CD8-positive, alpha-beta memory T cell (primary cell): Measurements from ENCODE around the gene PRRT2. TPM values are rescaled to one million over a fixed set of nuclear protein-coding genes. Genes with fewer than 3 reads are reported as not detected.

ENCODE experiments used
- CTCF ChIA-PET: fragments of 350-600 bp; sonication (Branson Sonifier 250); formaldehyde crosslinking; loops from one replicate; lab custom pipeline; 2021; ENCODE audit warnings: antibody characterized with exemption; lab: Charles Lee
- POLR2A ChIA-PET: fragments of 350-600 bp; sonication (Branson Sonifier 250); formaldehyde crosslinking; loops from one replicate; lab custom pipeline; 2021; ENCODE audit warnings: antibody characterized with exemption; lab: Charles Lee
- DNase-seq, 5 donors: peaks; one replicate each; pipeline versions ENCODE4 v3.0.0 to v3.0.0-alpha.2; 2020 to 2022; ENCODE audit warnings: mixed read lengths in 1 of 5
- H3K27ac ChIP-seq: one replicate; pipeline ENCODE4 v1.7.0; 2013; ENCODE audit warnings: low read depth, mild to moderate bottlenecking, low read length, moderate library complexity
- H3K27me3 ChIP-seq: 2 replicates; pipeline ENCODE4 v1.7.0; 2013; ENCODE audit warnings: low read length, mild to moderate bottlenecking; ENCODE audit not compliant: insufficient read depth, poor library complexity, severe bottlenecking
- H3K36me3 ChIP-seq: 2 replicates; pipeline ENCODE4 v1.7.0; 2013; ENCODE audit warnings: mild to moderate bottlenecking, low read length, moderate library complexity; ENCODE audit not compliant: insufficient read depth
- H3K4me1 ChIP-seq: 2 replicates; pipeline ENCODE4 v1.7.0; 2013; ENCODE audit warnings: mild to moderate bottlenecking, low read length, moderate library complexity; ENCODE audit not compliant: insufficient read depth
- H3K4me3 ChIP-seq: 2 replicates; pipeline ENCODE4 v1.7.0; 2013; ENCODE audit warnings: mild to moderate bottlenecking, low read length
- H3K9me3 ChIP-seq: 2 replicates; pipeline ENCODE4 v1.7.0; 2013; ENCODE audit warnings: mild to moderate bottlenecking, low read length
- H3K27ac Mint-ChIP-seq, 8 donors: one replicate each; pipeline ENCODE4 v1.8.0; 2020 to 2021; ENCODE audit warnings: mixed read lengths in 8 of 8, mild to moderate bottlenecking in 6 of 8, inconsistent platforms in 3 of 8, moderate library complexity in 3 of 8
- H3K27me3 Mint-ChIP-seq, 2 donors: one replicate each; pipeline ENCODE4 v1.8.0; 2020 to 2021; ENCODE audit warnings: mixed read lengths in 2 of 2, mild to moderate bottlenecking in 1 of 2, moderate library complexity in 1 of 2
- H3K36me3 Mint-ChIP-seq, 3 donors: one replicate each; pipeline ENCODE4 v1.8.0; 2020 to 2021; ENCODE audit warnings: mixed read lengths in 3 of 3, inconsistent platforms in 1 of 3, mild to moderate bottlenecking in 1 of 3
- H3K4me1 Mint-ChIP-seq, 3 donors: one replicate each; pipeline ENCODE4 v1.8.0; 2020 to 2021; ENCODE audit warnings: mixed read lengths in 3 of 3, inconsistent platforms in 1 of 3, mild to moderate bottlenecking in 1 of 3
- H3K4me3 Mint-ChIP-seq, 7 donors: one replicate each; pipeline ENCODE4 v1.8.0; 2020 to 2021; ENCODE audit warnings: mixed read lengths in 7 of 7, mild to moderate bottlenecking in 6 of 7, moderate library complexity in 4 of 7, inconsistent platforms in 2 of 7
- H3K9me3 Mint-ChIP-seq, 5 donors: one replicate each; pipeline ENCODE4 v1.8.0; 2020 to 2022; ENCODE audit warnings: mixed read lengths in 5 of 5, mild to moderate bottlenecking in 3 of 5, moderate library complexity in 2 of 5, inconsistent platforms in 1 of 5
- polyA plus RNA-seq: library from polyadenylated mRNA; unstranded; fragments of 300-500 nt; fragmentation: Illumina TruSeq; gene quantifications from one replicate; pipeline ENCODE4 v1.2.3, GENCODE V29; 2021
- total RNA-seq, 2 experiments: library from RNA; stranded (reverse); gene quantifications; one replicate each; pipeline ENCODE4 v1.2.3, GENCODE V29; 2021

Gene PRRT2
- total and polyA plus RNA-seq, 3 experiments from 2014 or later = 0.18 to 1.3 (median 1.2) TPM

DNA sequence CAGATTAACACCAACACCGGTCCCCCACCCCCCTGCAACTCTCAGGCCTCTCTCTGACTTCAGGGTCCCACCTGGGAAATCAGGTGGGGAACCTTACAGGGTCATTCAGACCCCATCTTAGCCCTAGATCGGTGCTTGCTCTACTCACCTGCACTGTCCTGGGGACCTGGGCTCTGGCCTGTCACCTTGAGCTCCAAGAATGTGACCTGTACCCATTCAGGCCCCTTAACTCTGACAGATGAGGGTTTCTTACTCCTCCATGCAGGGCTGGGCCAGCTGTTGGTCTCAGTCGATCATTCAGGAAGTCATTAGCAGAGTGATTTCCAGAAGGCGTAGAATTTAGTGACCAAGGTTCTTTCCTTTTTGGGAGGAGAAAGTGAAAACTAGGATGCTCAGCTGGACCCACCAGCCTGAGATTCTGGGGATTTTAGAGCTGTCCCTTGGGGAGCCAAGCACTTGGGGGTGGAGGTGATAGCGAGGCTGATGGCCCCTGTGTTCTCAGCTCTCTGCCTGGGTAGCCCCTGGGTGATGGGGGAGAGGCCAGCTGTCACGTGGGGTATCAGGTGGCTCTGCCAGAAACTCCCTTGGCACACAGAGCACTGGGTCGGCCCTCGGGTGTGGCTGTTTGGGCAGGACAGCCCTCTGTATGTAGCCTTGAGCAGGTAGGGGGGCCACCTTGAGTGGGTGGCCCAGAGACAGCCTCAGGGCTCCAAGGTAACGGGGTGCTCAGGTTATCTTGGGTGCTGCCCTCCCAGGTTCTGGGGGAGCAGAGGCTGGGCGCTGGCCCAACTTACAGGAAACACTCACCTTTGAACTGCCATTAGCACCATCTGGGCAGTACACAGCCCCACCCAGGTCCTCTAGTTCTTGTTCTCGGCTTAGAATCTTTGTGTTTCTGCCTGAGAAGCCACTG lies 9.0 kb downstream of the PRRT2 start:
- CTCF ChIA-PET = interaction anchor here (0.7 to 8.7 kb wide), 6 partner anchors 13 to 145 kb away, joined by 3 to 92 read pairs (median 43); partner anchors contain the start of gene MAZ

DNA sequence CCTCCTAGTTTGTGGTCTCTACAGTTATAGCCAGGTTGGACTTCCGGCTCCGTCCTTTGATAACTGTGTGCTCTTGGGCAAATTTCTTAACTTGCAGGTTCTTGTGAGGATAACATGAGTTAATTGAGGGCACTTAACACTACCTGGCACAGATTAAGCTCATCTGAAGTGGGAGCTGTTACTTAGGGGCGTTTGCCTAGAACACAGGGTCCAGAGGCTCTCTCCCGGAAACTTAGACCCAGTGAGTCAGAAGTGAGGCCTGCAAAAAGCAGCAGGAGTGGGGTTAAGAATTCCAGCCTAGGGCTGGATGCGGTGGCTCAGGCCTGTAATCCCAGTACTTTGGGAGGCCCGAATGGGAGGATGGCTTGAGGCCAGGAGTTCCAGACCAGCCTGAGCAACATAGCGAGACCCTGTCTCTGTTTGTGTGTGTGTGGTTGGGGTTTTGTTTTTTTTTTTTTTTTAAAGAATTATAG lies 9.7 kb downstream of the PRRT2 start:
- peaks cover 15% of the 10 kb centered on the region for H3K36me3 ChIP-seq
- no peaks in the 10 kb centered on the region for H3K9me3 Mint-ChIP-seq
- peaks cover 92% of the 10 kb centered on the region for H3K4me1 ChIP-seq
- peak overlapping the region; percentile 72 to 98 (median 94) for H3K27ac Mint-ChIP-seq
- H3K4me3 ChIP-seq = peak overlapping the region; percentile 79
- peaks cover 0 to 38% (median 6%) of the 10 kb centered on the region in 3 donors for H3K36me3 Mint-ChIP-seq
- H3K4me1 Mint-ChIP-seq = peaks cover 62 to 83% (median 69%) of the 10 kb centered on the region in 3 donors
- H3K27me3 ChIP-seq = no peaks in the 10 kb centered on the region
- H3K27me3 Mint-ChIP-seq = no peaks in the 10 kb centered on the region
- ChIA-PET CTCF (interaction anchor here (0.7 to 8.7 kb wide), 7 partner anchors 14 to 121 kb away, joined by 3 to 92 read pairs (median 4); partner anchors contain the start of gene MAZ), POLR2A (interaction anchor here (0.5 to 3.1 kb wide), 8 partner anchors 8 to 1045 kb away, joined by 3 to 17 read pairs (median 4); partner anchors contain the start of gene MAZ)
- H3K9me3 ChIP-seq = no peaks in the 10 kb centered on the region
- H3K27ac ChIP-seq = peak overlapping the region; percentile 60
- H3K4me3 Mint-ChIP-seq = peak overlapping the region; percentile 93 to 99 (median 96)
- DNase-seq = no peak

More for the DNA sequence above, 9.0 kb downstream of the PRRT2 start:
- Histone ChIP-seq H3K9me3 (no peaks in the 10 kb centered on the region), H3K4me1 (peaks cover 85% of the 10 kb centered on the region), H3K4me3 (peak overlapping the region; percentile 79), H3K27me3 (no peaks in the 10 kb centered on the region), H3K36me3 (peaks cover 15% of the 10 kb centered on the region), H3K27ac (peak overlapping the region; percentile 60)
- DNase-seq = peak in 4 of 5 donors; percentile 27 to 74 (median 42)
- POLR2A ChIA-PET = interaction anchor here (0.5 to 3.1 kb wide), 11 partner anchors 7 to 120 kb away, joined by 3 to 17 read pairs (median 3); partner anchors contain the start of genes KIF22 and MAZ
- H3K27ac Mint-ChIP-seq = peak overlapping the region; percentile 72 to 98 (median 94)
- no peaks in the 10 kb centered on the region for H3K27me3 Mint-ChIP-seq
- H3K36me3 Mint-ChIP-seq = peaks cover 0 to 39% (median 6%) of the 10 kb centered on the region in 3 donors
- peaks cover 60 to 80% (median 70%) of the 10 kb centered on the region in 3 donors for H3K4me1 Mint-ChIP-seq
- no peaks in the 10 kb centered on the region for H3K9me3 Mint-ChIP-seq
- H3K4me3 Mint-ChIP-seq = peak overlapping the region; percentile 93 to 99 (median 96)

DNA sequence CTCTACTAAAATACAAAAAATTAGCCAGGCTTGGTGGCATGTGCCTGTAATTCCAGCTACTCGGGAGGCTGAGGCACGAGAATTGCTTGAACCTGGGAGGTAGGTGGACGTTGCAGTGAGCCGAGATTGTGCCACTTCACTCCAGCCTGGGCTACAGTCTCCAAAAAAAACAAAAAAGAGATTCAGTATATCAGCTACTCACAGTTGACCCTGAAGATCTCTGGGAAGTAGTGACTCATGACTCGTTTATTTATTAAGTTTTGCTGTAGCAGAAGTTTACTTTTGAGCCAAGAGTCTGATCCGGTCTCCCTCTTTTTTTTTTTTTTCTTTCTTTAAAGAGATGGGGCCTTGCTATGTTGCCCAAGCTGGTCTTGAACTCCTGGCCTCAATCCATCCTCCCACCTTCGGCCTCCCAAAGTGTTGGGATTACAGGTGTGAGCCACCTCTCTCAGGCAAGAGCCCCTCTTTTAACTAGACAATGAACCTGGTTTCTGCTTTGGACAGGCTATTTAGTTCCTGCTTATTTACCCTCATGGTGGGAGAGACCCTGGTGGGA lies 12.7 kb downstream of the PRRT2 start:
- peak overlapping the region; percentile 50 for H3K4me3 ChIP-seq
- peaks cover 94% of the 10 kb centered on the region for H3K4me1 ChIP-seq
- H3K27me3 ChIP-seq = no peaks in the 10 kb centered on the region
- H3K36me3 ChIP-seq = peaks cover under 1% of the 10 kb centered on the region
- no peak overlapping the region for H3K27ac ChIP-seq
- Mint-ChIP-seq H3K4me1 (peaks cover 55 to 78% (median 57%) of the 10 kb centered on the region in 3 donors), H3K27ac (peak overlapping the region; percentile 61 to 93 (median 78)), H3K27me3 (no peaks in the 10 kb centered on the region), H3K36me3 (peaks cover 0 to 20% (median 2%) of the 10 kb centered on the region in 3 donors), H3K4me3 (peak overlapping the region in 6 of 7 donors; percentile 46 to 79 (median 71)), H3K9me3 (no peaks in the 10 kb centered on the region)
- ChIA-PET POLR2A (interaction anchor here (0.6 to 1.4 kb wide), 4 partner anchors 9 to 30 kb away, joined by 3 to 10 read pairs (median 4); partner anchors contain the start of gene PAGR1), CTCF (interaction anchor here (1.1 to 1.9 kb wide), 3 partner anchors 9 to 24 kb away, joined by 3 to 7 read pairs (median 4); partner anchors contain the start of gene PAGR1)
- DNase-seq = no peak
- no peaks in the 10 kb centered on the region for H3K9me3 ChIP-seq

DNA sequence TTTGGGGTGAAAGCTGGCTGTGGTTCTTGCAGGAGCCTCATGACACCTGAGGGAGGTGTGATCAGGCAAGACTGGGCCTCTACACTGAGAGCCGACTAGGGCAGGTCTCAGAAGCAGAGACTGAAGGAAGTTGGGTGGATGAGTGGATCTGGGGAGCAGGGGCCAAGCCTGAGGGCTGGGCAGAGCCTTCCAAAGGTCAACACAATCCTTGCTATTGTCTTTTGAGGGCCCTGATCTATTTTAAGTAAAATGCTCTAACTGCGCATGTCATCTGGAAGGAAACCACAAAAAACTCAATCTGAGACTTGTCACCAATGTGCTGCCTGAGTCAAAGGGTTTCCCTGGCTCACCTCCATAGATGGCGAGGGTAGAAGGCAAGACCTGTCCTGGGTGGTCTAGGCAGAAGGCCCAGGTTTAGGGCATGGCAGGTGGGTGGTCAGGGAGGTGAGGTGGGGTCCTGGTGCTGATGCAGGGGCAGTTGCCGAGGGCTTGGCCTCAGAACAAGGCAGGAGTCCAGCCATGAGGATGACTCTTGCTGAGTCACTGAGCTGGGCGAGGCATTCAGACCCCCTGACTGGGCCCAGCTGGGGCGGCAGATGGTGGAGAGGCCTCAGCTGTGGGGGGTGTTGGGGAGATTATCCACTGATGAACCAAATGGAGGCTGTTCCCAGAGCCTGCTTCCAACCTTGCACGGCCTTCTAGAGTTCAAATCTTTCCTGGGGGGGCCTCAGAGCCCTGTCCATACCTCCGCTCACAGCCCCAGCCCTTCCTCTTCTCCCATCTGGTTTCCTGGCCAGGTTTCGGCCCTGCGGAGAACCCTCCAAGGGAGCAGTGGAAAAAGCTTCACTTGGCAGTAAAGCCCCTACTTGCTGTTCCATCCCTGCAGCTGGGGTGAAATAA lies 13.4 kb downstream of the PRRT2 start:
- Mint-ChIP-seq H3K4me1 (peaks cover 51 to 78% (median 55%) of the 10 kb centered on the region in 3 donors), H3K27ac (peak overlapping the region; percentile 61 to 93 (median 88)), H3K9me3 (no peaks in the 10 kb centered on the region), H3K36me3 (peaks cover 0 to 21% (median 2%) of the 10 kb centered on the region in 3 donors), H3K4me3 (peak overlapping the region; percentile 46 to 79 (median 71)), H3K27me3 (no peaks in the 10 kb centered on the region)
- ChIA-PET POLR2A (interaction anchor here (1.2 to 1.4 kb wide), 3 partner anchors 9 to 18 kb away, joined by 3 to 10 read pairs (median 4); partner anchors contain the start of gene PAGR1), CTCF (interaction anchor here (1.1 to 3.0 kb wide), 5 partner anchors 9 to 23 kb away, joined by 3 to 22 read pairs (median 8); partner anchors contain the start of gene PAGR1)
- Histone ChIP-seq H3K9me3 (no peaks in the 10 kb centered on the region), H3K4me3 (peak overlapping the region; percentile 50), H3K27ac (no peak overlapping the region), H3K4me1 (peaks cover 94% of the 10 kb centered on the region), H3K36me3 (peaks cover 4% of the 10 kb centered on the region), H3K27me3 (no peaks in the 10 kb centered on the region)
- peak in 1 of 5 donors; percentile 39 for DNase-seq

DNA sequence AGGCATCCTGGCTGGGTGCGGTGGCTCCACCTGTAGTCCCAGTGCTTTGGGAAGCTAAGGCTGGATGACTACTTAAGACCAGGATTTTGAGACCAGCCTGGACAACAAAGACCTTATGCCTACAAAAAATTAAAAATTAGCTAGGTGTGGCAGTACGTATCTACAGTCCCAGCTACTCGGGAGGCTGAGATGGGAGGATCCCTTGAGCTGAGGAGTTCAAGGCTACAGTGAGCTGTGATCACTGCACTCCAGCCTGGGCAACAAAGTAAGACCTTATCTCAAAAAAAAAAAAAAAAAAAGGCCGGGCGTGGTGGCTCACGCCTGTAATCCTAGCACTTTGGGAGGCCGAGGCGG lies 14.3 kb downstream of the PRRT2 start:
- Histone ChIP-seq H3K4me3 (no peak overlapping the region), H3K27ac (no peak overlapping the region), H3K4me1 (peaks cover 94% of the 10 kb centered on the region), H3K27me3 (no peaks in the 10 kb centered on the region), H3K9me3 (no peaks in the 10 kb centered on the region), H3K36me3 (peaks cover 10% of the 10 kb centered on the region)
- peak overlapping the region in 3 of 8 donors; percentile 70 to 91 (median 76) for H3K27ac Mint-ChIP-seq
- no peak for DNase-seq
- peaks cover 45 to 75% (median 48%) of the 10 kb centered on the region in 3 donors for H3K4me1 Mint-ChIP-seq
- ChIA-PET CTCF (interaction anchor here (1.0 to 3.0 kb wide), 4 partner anchors 10 to 40 kb away, joined by 3 to 22 read pairs (median 10); partner anchors contain the start of gene PAGR1), POLR2A (interaction anchor here (0.8 to 2.0 kb wide), 6 partner anchors 9 to 784 kb away, joined by 3 to 10 read pairs (median 4); partner anchors contain the start of gene PAGR1)
- no peaks in the 10 kb centered on the region for H3K9me3 Mint-ChIP-seq
- peaks cover 0 to 23% (median 2%) of the 10 kb centered on the region in 3 donors for H3K36me3 Mint-ChIP-seq
- H3K4me3 Mint-ChIP-seq = peak overlapping the region in 2 of 7 donors; percentile 79 to 81
- H3K27me3 Mint-ChIP-seq = no peaks in the 10 kb centered on the region

DNA sequence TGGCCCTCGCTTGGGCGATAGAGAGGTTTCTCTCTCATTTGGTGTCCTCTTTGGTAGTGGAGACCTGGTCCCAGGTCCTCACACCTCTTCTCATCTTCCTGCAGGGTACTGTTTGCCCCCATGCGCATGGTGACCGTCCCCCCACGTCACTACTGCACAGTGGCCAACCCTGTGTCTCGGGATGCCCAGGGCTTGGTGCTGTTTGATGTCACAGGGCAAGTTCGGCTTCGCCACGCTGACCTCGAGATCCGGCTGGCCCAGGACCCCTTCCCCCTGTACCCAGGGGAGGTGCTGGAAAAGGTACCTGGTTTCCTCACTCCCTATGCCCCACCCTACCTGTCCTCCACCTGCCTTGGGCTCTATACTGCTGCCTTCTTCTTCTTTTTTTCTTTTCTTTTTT lies 18.8 kb downstream of the PRRT2 start:
- H3K4me1 Mint-ChIP-seq = peaks cover 25 to 46% (median 29%) of the 10 kb centered on the region in 3 donors
- peaks cover 6 to 57% (median 7%) of the 10 kb centered on the region in 3 donors for H3K36me3 Mint-ChIP-seq
- no peaks in the 10 kb centered on the region for H3K9me3 Mint-ChIP-seq
- no peaks in the 10 kb centered on the region for H3K27me3 Mint-ChIP-seq
- Histone ChIP-seq H3K4me3 (no peak overlapping the region), H3K4me1 (peaks cover 50% of the 10 kb centered on the region), H3K27ac (no peak overlapping the region), H3K36me3 (peaks cover 29% of the 10 kb centered on the region), H3K9me3 (no peaks in the 10 kb centered on the region), H3K27me3 (no peaks in the 10 kb centered on the region)
- CTCF ChIA-PET = no interaction called here
- DNase-seq = no peak
- no peak overlapping the region for H3K4me3 Mint-ChIP-seq
- POLR2A ChIA-PET = no interaction called here
- peak overlapping the region in 2 of 8 donors; percentile 50 to 71 for H3K27ac Mint-ChIP-seq
